Measurements from ENCODE around the gene PGAP1. TPM values are rescaled to one million over a fixed set of nuclear protein-coding genes. Genes with fewer than 3 reads are reported as not detected.

The PGAP1 gene
- total and polyA plus RNA-seq, 2 of the 8 experiments (the other 6 are each of a cell fraction or from before 2014, with no cell fraction given), result 8.3 to 24.1 TPM

DNA sequence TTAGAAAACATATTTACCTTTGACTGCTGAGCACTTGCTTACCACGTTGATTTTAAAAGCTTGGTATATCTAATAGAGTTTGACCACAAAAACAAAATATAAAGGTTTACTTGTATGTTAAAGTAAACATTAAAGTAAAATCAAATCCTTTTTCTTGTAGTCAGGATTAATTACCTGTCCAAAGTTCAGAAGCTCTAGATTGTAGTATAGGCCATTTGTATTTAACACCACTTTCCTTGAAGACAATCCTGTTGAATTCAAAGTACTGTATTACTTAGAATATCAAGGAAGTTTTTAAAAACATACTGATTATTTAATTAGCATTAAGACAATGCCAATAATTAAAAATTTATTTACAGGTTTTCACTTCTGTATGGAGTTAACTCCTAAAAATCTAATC, 53.0 kb downstream of the PGAP1 start:
- no peaks in the 10 kb centered on the region for H3K23me2 ChIP-seq (ENCODE audit: low read depth, low read length)
- ChIA-PET POLR2A (ENCODE audit: partially characterized antibody) (interaction anchor here (0.6 kb wide), 1 partner anchor 47 kb away, joined by 3 read pairs; no protein-coding TSS in a partner anchor), CTCF (ENCODE audit: partially characterized antibody) (no interaction called here)
- no peaks in the 10 kb centered on the region for H3K79me2 ChIP-seq (ENCODE audit: control insufficient read depth in 1 of 2, insufficient read depth in 2 of 2, low read length in 2 of 2)
- H3K4me2 ChIP-seq (ENCODE audit: insufficient read depth in 1 of 2, low read depth in 2 of 2, low read length in 2 of 2), result no peak overlapping the region
- DNase-seq (ENCODE audit: low read depth in 1 of 2, low spot score in 2 of 2), result no peak
- no peaks in the 10 kb centered on the region for H3K79me1 ChIP-seq (ENCODE audit: low read depth, low read length)
- H2BK20ac ChIP-seq (ENCODE audit: low read length), result no peak overlapping the region
- 96% methylated on average over 1 of the region's 1 CpG; no CpG with 5 or more reads in 1 of the 2 experiments for WGBS, 2 experiments (ENCODE audit: extremely low coverage in 1 of 2, insufficient coverage in 1 of 2, insufficient read length in 1 of 2, insufficient replicate concordance in 2 of 2, low coverage in 1 of 2, low lambda C conversion rate in 2 of 2, missing lambda C conversion rate in 1 of 2)
- H4K20me1 ChIP-seq (replicated peaks in 1 of 2; ENCODE audit: control insufficient read depth in 1 of 2, insufficient read depth in 2 of 2, low read length in 2 of 2), result no peaks in the 10 kb centered on the region
- no peak overlapping the region for H3K27ac ChIP-seq (ENCODE audit: low read depth, low read length)
- H3K9me3 ChIP-seq (ENCODE audit: insufficient read depth in 2 of 2, low read depth in 1 of 2, low read length in 1 of 2), result no peaks in the 10 kb centered on the region
- no peaks in the 10 kb centered on the region for H3K27me3 ChIP-seq (replicated peaks in 1 of 4; ENCODE audit: control insufficient read depth in 3 of 4, extremely low read depth in 1 of 4, insufficient read depth in 3 of 4, low read length in 3 of 4)
- H3K36me3 ChIP-seq (ENCODE audit: control insufficient read depth in 2 of 4, insufficient read depth in 4 of 4, low read length in 3 of 4), result peaks cover 0 to 52% (median 5%) of the 10 kb centered on the region in 4 experiments; a peak in 5 of 8 replicates
- no peak overlapping the region for H2AK5ac ChIP-seq (ENCODE audit: low read depth, low read length)
- no peak for FAIRE-seq
- H4K91ac ChIP-seq (replicated peaks; ENCODE audit: insufficient read length, low read length), result no peak overlapping the region
- H2BK12ac ChIP-seq (ENCODE audit: low read depth, low read length), result no peak overlapping the region
- no peak overlapping the region for H2BK15ac ChIP-seq (ENCODE audit: low read length)
- no peak overlapping the region for H3K4me3 ChIP-seq (ENCODE audit: extremely low read depth in 1 of 4, insufficient read depth in 2 of 4, low read depth in 3 of 4, low read length in 4 of 4)
- H3K4ac ChIP-seq (replicated peaks; ENCODE audit: insufficient read length, low read depth, low read length), result no peak overlapping the region
- H2BK120ac ChIP-seq (replicated peaks; ENCODE audit: low read depth, low read length), result no peak overlapping the region
- no peak overlapping the region for H2AFZ ChIP-seq (ENCODE audit: low read length)
- no peak overlapping the region for H3K23ac ChIP-seq (ENCODE audit: insufficient read length)
- no peak overlapping the region for H3K9ac ChIP-seq (replicated peaks in 1 of 4; ENCODE audit: extremely low read depth in 1 of 4, low read depth in 3 of 4, low read length in 3 of 4)
- H3K56ac ChIP-seq (replicated peaks; ENCODE audit: insufficient read length, low read depth, low read length), result no peak overlapping the region
- H2BK5ac ChIP-seq (ENCODE audit: low read depth, low read length), result no peak overlapping the region
- H3K14ac ChIP-seq (ENCODE audit: insufficient read length), result no peak overlapping the region
- no peak overlapping the region for H4K8ac ChIP-seq (ENCODE audit: extremely low read depth, insufficient read depth, low read length)
- H3K18ac ChIP-seq (ENCODE audit: extremely low read depth, low read length), result no peak overlapping the region
- no peaks in the 10 kb centered on the region for H3K4me1 ChIP-seq (replicated peaks in 1 of 4; ENCODE audit: control insufficient read depth in 3 of 4, insufficient read depth in 4 of 4, low read length in 3 of 4)
- H4K5ac ChIP-seq (ENCODE audit: insufficient read length, low read depth, low read length), result no peak overlapping the region
- no peak for TF ChIP-seq SIX5 (IDR thresholded peaks at IDR 0.05; ENCODE audit: low read depth, low read length)

All from H1 (cell line).